AG08396 (cell line): ENCODE measurements around the gene GDI2.
"Not testable (repeated sequence)": the region's sequence is repeated elsewhere in the genome, so short reads cannot be mapped to it uniquely, and the experiment has no call there.

Source experiments
- DNase-seq: peaks from one replicate; pipeline ENCODE4 v3.0.0; 2012; ENCODE audit warnings: low spot score, mixed read lengths

The GDI2 gene

GRCh38 chr10:5782174-5782573 lies 31.1 kb downstream of the GDI2 start:
- no peak for DNase-seq

DNA sequence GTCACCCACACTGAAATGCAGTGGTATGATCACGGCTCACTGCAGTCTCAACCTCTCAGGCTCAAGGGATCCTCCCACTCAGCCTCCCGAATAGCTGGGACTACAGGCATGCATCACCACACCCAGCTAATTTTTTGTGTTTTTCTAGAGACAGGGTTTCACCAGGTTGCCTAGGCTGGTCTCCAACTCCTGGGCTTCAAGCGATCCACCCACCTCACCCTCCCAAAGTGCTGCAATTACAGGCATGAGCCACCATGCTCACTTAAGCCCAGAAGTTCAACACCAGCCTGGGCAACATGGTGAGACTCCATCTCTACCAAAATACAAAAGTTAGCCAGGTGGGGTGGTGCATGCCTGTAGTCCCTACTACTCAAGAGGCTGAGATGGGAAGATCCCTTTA lies 33.5 kb downstream of the GDI2 start:
- DNase-seq, result no peak

DNA sequence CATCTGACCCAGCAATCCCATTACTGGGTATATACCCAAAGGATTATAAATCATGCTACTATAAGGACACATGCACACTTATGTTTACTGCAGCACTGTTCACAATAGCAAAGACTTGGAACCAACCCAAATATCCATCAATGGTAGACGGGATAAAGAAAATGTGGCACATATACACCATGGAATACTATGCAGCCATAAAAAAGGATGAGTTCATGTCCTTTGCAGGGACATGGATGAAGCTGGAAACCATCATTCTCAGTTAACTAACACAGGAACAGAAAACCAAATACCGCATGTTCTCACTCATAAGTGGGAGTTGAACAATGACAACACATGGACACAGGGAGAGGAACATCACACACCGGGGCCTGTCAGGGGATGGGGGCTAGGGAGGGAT lies 35.5 kb downstream of the GDI2 start:
- DNase-seq, result not testable (repeated sequence)

DNA sequence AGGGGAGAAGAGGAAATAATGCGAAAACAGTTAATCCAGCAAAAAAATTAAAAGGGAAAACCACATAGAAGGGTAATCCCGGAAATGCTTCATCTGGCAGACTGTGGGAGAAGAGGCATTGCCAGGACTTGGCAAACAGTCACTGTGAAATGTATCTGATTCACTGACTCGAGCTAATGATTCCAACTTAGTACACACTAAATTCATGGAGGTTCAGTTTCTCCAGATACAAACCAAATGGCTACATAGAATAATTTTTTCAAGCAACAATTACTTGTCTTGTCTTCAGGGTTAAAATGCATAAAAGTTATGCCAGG lies 36.4 kb downstream of the GDI2 start:
- peak; percentile 48 for DNase-seq

- DNase-seq, result peak; percentile 18
Observed at GRCh38 chr10:5776136-5776880, 36.9 kb downstream of the GDI2 start.

- DNase-seq, result no peak
Observed at GRCh38 chr10:5775685-5776084, 37.5 kb downstream of the GDI2 start.

DNA sequence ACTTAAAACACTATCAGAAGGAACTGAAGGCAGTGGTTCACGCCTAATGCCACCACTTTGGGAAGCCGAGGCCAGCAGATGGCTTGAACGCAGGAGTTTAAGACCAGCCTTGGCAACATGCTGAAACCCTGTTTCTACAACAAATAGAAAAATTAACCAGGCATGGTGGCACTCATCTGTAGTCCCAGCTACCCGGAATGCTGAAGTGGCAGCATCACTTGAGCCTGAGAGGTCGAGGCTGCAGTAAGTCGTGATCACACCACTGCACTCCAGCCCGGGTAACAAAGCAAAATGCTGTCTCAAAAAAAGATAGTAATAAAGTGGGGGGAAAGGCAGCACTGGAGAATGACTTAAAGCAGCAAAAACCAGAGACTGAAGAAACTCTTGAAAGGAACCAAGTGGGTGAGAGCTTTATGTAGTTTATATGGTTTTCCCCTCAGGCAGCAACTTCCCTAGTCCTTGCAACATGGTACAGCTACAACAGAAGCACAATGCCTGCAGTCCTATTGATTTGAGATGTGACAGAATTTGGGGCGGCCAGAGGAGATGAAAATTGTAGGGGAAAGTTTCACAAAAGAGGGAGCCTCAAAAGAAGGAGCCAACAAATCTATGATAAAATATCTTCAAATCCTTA lies 38.1 kb downstream of the GDI2 start:
- no peak for DNase-seq

GRCh38 chr10:5766189-5766588 lies 47.0 kb downstream of the GDI2 start:
- no peak for DNase-seq

DNA sequence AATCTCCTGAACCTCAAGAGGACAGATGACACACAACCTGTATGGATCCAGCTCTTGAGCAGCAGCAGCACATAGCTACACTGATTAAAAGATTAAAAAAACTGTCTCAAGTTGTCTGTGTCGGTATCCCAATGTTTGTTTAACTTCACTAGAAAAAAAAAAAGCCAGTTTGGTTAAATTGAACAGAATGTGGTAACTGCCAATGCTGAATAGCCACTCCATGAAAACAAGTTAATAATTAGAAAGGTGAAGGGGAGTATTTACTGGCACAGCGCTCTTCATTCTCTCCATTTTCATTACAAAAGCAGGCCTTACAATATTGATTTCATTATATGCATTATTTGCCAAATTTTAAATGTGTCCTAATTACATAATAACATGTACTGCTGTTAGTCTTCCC lies 47.6 kb downstream of the GDI2 start:
- no peak for DNase-seq

- no peak for DNase-seq
Observed at GRCh38 chr10:5764422-5765297, 48.6 kb downstream of the GDI2 start.

- DNase-seq, result no peak
Observed at GRCh38 chr10:5762531-5762930, 50.7 kb downstream of the GDI2 start.

DNA sequence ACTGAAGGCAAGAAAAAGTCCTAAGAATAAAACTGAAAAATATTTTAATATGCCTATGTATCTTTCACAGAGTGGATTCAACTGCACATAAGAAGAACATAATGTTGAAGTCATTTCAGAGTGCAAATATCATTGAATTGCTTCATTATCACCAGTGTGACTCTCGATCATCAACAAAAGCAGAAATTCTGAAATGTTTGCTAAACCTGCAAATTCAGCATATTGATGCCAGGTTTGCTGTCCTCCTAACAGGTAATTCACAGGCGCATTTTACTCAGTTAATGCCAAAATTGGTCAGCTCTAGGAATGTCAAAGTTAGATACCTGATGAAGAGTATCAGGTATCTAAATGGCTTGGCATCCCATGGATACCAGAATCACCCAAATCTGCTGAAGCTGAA lies 52.0 kb downstream of the GDI2 start:
- no peak for DNase-seq

DNA sequence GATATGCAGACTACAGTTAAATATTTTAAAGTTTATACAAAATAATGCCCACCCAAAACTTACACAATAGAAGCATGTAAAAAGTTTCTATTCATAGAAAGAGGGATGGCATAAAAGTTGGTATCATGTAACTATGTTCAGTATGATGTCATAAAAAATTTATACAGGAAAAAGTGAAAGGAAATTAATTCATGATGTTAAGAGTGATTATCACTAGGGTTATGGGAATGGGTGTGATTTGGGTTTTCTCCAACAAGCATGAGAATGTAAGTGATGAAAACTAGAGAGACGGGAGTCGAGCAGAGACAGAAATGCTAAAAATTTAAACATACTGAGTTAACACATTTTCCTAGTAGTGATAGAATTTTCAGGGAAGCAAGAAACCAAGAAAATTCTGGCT lies 52.7 kb downstream of the GDI2 start:
- DNase-seq, result no peak

DNA sequence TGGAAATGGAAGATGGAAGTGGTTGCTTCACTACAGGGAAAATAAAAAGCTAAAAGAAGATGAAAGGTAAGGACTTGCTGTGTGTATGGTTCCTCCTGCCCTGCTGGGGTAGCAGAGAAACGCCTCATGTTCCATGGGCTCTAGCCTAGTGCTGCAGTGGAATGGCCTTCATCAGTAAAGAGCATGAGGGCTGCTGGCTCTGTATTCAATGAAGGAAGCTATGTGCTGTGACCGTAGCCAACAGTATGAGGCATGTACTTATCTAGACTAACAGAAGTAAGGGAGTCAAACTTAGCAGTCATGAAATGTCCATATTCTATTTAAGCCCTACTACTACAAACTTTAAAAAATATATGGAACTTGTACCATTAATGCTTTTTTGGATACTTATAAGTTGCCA lies 54.3 kb downstream of the GDI2 start:
- no peak for DNase-seq

DNA sequence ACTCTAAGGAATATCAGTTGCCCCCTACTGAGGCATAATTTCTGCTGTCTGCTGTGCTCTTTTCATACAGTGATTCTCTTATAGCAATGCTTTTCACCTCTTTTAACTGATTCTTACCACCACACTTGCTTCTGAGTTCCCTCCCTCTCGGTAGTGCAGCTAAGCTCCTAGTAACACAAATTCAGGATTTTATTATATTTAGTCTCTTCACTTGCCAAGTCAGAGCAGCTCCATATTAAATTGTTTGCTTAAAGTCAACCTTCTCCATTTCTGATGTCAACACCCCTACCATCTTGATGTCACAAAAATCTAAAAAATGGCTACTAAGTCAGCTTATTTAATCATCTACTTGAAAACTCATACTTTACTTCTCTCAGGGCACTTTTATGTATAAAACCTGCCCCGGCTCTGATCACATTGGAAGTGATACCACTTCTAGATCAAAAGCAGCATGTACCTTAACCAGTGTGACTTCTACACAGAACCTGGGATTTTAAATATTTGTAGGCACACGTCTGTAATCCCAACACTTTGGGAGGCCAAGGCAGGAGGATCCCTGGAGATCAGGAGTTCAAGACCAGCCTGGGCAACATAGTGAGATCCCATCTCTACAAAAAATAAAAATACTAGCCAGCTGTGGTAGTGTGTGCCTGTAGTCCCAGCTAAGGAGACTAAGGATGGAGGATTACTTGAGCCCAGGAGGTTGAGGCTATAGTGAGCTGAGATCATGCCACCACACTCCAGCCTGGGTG lies 55.3 kb downstream of the GDI2 start:
- DNase-seq, result no peak

DNA sequence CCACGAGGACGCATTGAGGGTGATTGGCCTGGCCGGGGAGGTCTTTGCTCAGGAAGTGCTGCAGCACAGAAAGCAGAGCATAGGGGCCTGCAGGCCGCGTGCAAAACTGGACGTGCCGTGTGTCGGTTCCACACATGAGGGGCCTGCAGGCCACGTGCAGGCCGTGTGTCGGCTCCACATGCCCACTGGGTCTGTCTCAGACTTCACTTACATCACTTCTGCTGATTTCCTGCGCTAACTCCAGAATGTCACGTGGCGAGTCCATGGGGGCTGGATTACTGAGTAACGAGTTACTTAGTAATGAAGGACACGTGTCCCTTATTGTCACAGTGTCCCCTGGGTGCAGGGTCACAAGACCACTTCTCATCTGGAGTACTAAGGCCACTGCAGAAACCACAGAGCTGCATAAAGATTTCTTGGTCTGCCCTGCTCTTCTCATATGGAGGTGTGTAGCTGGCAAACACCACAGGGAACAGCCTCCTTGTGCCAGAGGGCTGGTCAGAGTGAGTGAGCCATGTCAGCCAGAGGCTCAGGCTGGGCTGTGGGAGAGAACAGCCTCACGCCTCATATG lies 60.8 kb downstream of the GDI2 start:
- no peak for DNase-seq

DNA sequence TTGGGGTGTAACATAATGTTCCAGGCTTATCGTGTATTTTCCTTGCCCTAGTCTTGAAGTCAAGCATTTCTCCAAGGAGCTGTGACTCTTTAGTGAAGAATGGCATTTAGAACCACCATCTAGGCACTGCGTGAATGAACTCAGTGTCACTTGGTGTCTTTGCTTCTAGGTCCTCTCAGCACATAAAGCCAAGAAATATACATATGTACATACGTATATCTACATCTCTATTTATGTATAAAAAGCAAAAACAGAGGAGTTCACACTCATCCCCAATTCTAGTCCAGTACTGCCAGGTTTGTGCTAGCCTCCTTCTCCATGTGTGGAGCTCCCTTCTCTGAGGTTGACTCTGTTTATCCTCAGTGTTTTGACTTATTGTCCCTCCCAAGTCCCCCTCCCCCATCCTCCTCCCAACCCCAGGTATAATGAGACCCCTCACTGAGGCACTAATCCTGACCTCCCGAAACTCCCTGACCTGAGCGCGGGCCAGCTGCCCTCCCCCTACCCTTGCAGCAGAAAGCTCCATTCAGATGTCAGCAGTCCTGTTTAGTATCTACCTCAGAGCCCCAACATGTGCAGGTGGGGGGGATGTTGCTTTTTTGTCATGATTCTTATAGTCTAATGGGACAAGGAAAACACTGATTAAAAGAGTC lies 61.5 kb downstream of the GDI2 start:
- no peak for DNase-seq

GRCh38 chr10:5748394-5748803 lies 64.8 kb downstream of the GDI2 start:
- DNase-seq, result no peak

GRCh38 chr10:5746197-5746596 lies 67.0 kb downstream of the GDI2 start:
- DNase-seq, result no peak

DNA sequence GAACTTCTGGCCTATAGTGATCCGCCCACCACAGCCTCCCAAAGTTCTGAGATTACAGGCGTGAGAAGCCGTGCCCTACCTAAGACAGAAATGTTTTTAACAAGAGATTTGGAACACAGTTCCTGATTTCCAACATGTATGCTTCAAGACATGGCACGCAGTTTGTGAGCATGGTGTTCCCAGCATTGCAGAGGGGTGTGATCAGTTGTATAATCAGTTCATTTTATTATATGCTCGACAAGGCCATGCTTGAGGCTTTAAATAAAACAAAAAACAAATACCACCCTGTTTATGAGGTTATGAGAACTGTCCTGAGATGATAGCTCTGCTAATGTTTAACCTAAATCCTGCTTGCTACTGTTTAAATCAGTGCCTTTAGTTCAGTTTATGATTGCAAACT lies 68.4 kb downstream of the GDI2 start:
- DNase-seq, result no peak

DNA sequence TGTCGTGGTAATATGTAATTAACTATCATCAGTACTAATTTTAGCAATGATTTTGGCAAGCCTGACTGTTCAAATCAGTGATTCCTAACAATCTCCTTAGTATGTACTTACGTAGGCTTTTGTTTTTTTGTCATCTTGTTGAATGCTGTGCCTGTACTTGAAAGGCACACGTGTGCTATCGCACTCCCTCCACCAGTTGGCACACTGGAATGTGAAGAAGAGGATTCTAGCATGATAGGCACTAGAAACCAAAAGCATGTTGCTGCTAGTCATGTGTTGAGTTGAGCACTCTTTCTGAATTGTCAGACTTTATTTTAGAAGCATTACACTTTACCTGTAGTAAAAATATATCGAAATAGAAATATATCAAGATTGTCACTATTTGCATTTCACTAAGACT lies 69.5 kb downstream of the GDI2 start:
- no peak for DNase-seq

GRCh38 chr10:5742116-5742515 lies 71.1 kb downstream of the GDI2 start:
- DNase-seq, result no peak
